Activated T-cell treated with anti-CD3 and anti-CD28 coated beads, Interleukin-2, amount 50 U/mL, for 24 hours (primary cell): ENCODE results near the gene RASA3.
"Not testable (repeated sequence)": the region's sequence is repeated elsewhere in the genome, so short reads cannot be mapped to it uniquely, and the experiment has no call there.

Experiments used
- DNase-seq: peaks from one replicate; pipeline ENCODE4 v3.0.0-alpha.2; 2020
- H3K27ac Mint-ChIP-seq: 2 replicates; pipeline ENCODE4 v1.8.0; 2020; ENCODE audit warnings: mild to moderate bottlenecking, mixed read lengths
- H3K27me3 Mint-ChIP-seq: 2 replicates; pipeline ENCODE4 v1.8.0; 2020; ENCODE audit warnings: mixed read lengths
- H3K36me3 Mint-ChIP-seq: 2 replicates; pipeline ENCODE4 v1.8.0; 2020; ENCODE audit warnings: low read depth, mixed read lengths
- H3K4me1 Mint-ChIP-seq: 2 replicates; pipeline ENCODE4 v1.8.0; 2020; ENCODE audit warnings: low read depth, mixed read lengths
- H3K4me3 Mint-ChIP-seq: 2 replicates; pipeline ENCODE4 v1.8.0; 2020; ENCODE audit warnings: mild to moderate bottlenecking, moderate library complexity, mixed read lengths
- H3K9me3 Mint-ChIP-seq: 2 replicates; pipeline ENCODE4 v1.8.0; 2020; ENCODE audit warnings: mixed read lengths

Gene RASA3

GRCh38 chr13:114140906-114141250 is 8.5 kb upstream of the RASA3 start:
- Mint-ChIP-seq H3K4me1 (peaks cover 18% of the 10 kb centered on the region), H3K36me3 (no peaks in the 10 kb centered on the region), H3K4me3 (no peak overlapping the region), H3K27ac (no peak overlapping the region), H3K27me3 (no peaks in the 10 kb centered on the region), H3K9me3 (peaks cover 3% of the 10 kb centered on the region)
- no peak for DNase-seq

GRCh38 chr13:114140131-114140905 is 7.9 kb upstream of the RASA3 start:
- H3K27me3 Mint-ChIP-seq: no peaks in the 10 kb centered on the region
- H3K4me1 Mint-ChIP-seq: peaks cover 18% of the 10 kb centered on the region
- no peaks in the 10 kb centered on the region for H3K36me3 Mint-ChIP-seq
- no peak overlapping the region for H3K27ac Mint-ChIP-seq
- peaks cover 3% of the 10 kb centered on the region for H3K9me3 Mint-ChIP-seq
- no peak overlapping the region for H3K4me3 Mint-ChIP-seq
- DNase-seq: no peak

GRCh38 chr13:114136576-114136975 is 4.2 kb upstream of the RASA3 start:
- Mint-ChIP-seq H3K9me3 (peaks cover 3% of the 10 kb centered on the region), H3K4me1 (peaks cover 21% of the 10 kb centered on the region), H3K27me3 (no peaks in the 10 kb centered on the region), H3K36me3 (peaks cover 3% of the 10 kb centered on the region), H3K27ac (no peak overlapping the region), H3K4me3 (no peak overlapping the region)
- DNase-seq: no peak

GRCh38 chr13:114135731-114136171 is 3.3 kb upstream of the RASA3 start:
- Mint-ChIP-seq H3K27me3 (no peaks in the 10 kb centered on the region), H3K4me3 (no peak overlapping the region), H3K9me3 (peaks cover 3% of the 10 kb centered on the region), H3K27ac (no peak overlapping the region), H3K4me1 (peaks cover 27% of the 10 kb centered on the region), H3K36me3 (peaks cover 12% of the 10 kb centered on the region)
- DNase-seq: no peak

GRCh38 chr13:114134944-114135610 is 2.7 kb upstream of the RASA3 start:
- no peak overlapping the region for H3K4me3 Mint-ChIP-seq
- H3K9me3 Mint-ChIP-seq: peaks cover 3% of the 10 kb centered on the region
- no peak for DNase-seq
- peaks cover 34% of the 10 kb centered on the region for H3K4me1 Mint-ChIP-seq
- no peak overlapping the region for H3K27ac Mint-ChIP-seq
- peaks cover 13% of the 10 kb centered on the region for H3K36me3 Mint-ChIP-seq
- H3K27me3 Mint-ChIP-seq: no peaks in the 10 kb centered on the region

- H3K9me3 Mint-ChIP-seq: peaks cover 3% of the 10 kb centered on the region
- H3K4me1 Mint-ChIP-seq: peaks cover 41% of the 10 kb centered on the region
- H3K4me3 Mint-ChIP-seq: peak overlapping the region; percentile 48
- DNase-seq: no peak
- H3K36me3 Mint-ChIP-seq: peaks cover 13% of the 10 kb centered on the region
- H3K27me3 Mint-ChIP-seq: no peaks in the 10 kb centered on the region
- peak overlapping the region; percentile 38 for H3K27ac Mint-ChIP-seq
Observed at GRCh38 chr13:114134111-114134943, 1.9 kb upstream of the RASA3 start.

- H3K4me1 Mint-ChIP-seq: peaks cover 48% of the 10 kb centered on the region
Observed at GRCh38 chr13:114133552-114133951, 1.1 kb upstream of the RASA3 start.

GRCh38 chr13:114133126-114133525 is 703 bp upstream of the RASA3 start:
- not testable (repeated sequence) for DNase-seq, H3K4me3 Mint-ChIP-seq, H3K9me3 Mint-ChIP-seq, H3K27ac Mint-ChIP-seq, H3K27me3 Mint-ChIP-seq
- Mint-ChIP-seq H3K36me3 (peaks cover 13% of the 10 kb centered on the region), H3K4me1 (peaks cover 52% of the 10 kb centered on the region)

More at GRCh38 chr13:114133552-114133951, 1.1 kb upstream of the RASA3 start:
- H3K27ac Mint-ChIP-seq: peak overlapping the region; percentile 38
- not testable (repeated sequence) for H3K27me3 Mint-ChIP-seq, H3K9me3 Mint-ChIP-seq, DNase-seq
- peaks cover 13% of the 10 kb centered on the region for H3K36me3 Mint-ChIP-seq
- H3K4me3 Mint-ChIP-seq: peak overlapping the region; percentile 48

- Mint-ChIP-seq H3K4me3 (peak overlapping the region; percentile 98), H3K36me3 (peaks cover 19% of the 10 kb centered on the region), H3K27ac (peak overlapping the region; percentile 93), H3K9me3 (no peaks in the 10 kb centered on the region), H3K4me1 (peaks cover 63% of the 10 kb centered on the region), H3K27me3 (no peaks in the 10 kb centered on the region)
- DNase-seq: peak; percentile 66
Observed at GRCh38 chr13:114131583-114132418, 622 bp downstream of the RASA3 start.

GRCh38 chr13:114130837-114131582 is 1.4 kb downstream of the RASA3 start:
- H3K4me1 Mint-ChIP-seq: peaks cover 71% of the 10 kb centered on the region
- peak overlapping the region; percentile 98 for H3K4me3 Mint-ChIP-seq
- H3K36me3 Mint-ChIP-seq: peaks cover 23% of the 10 kb centered on the region
- H3K27ac Mint-ChIP-seq: peak overlapping the region; percentile 93
- H3K27me3 Mint-ChIP-seq: no peaks in the 10 kb centered on the region
- H3K9me3 Mint-ChIP-seq: peaks cover 3% of the 10 kb centered on the region
- peak; percentile 72 for DNase-seq

GRCh38 chr13:114130131-114130836 is 2.1 kb downstream of the RASA3 start:
- H3K36me3 Mint-ChIP-seq: peaks cover 25% of the 10 kb centered on the region

GRCh38 chr13:114129649-114130062 is 2.8 kb downstream of the RASA3 start:
- no peaks in the 10 kb centered on the region for H3K27me3 Mint-ChIP-seq
- peaks cover 28% of the 10 kb centered on the region for H3K36me3 Mint-ChIP-seq
- H3K27ac Mint-ChIP-seq: peak overlapping the region; percentile 93
- peak overlapping the region; percentile 98 for H3K4me3 Mint-ChIP-seq
- no peak for DNase-seq
- peaks cover 5% of the 10 kb centered on the region for H3K9me3 Mint-ChIP-seq
- H3K4me1 Mint-ChIP-seq: peaks cover 70% of the 10 kb centered on the region

More at GRCh38 chr13:114130131-114130836, 2.1 kb downstream of the RASA3 start:
- Mint-ChIP-seq H3K9me3 (peaks cover 3% of the 10 kb centered on the region), H3K27ac (peak overlapping the region; percentile 93), H3K27me3 (no peaks in the 10 kb centered on the region), H3K4me3 (peak overlapping the region; percentile 98), H3K4me1 (peaks cover 68% of the 10 kb centered on the region)
- DNase-seq: no peak
